Neural progenitor cell (in vitro differentiated cells): ENCODE results near the gene NKPD1. TPM values are rescaled to one million over a fixed set of nuclear protein-coding genes. Genes with fewer than 3 reads are reported as not detected.

Source experiments
- DNase-seq: peaks from one replicate; pipeline ENCODE4 v3.0.0-alpha.2; 2016; ENCODE audit warnings: low spot score
- H2AFZ ChIP-seq: fragments of 200-600 bp; sonication (generic); replicated peaks from 2 replicates; pipeline ENCODE4 v1.6.1; 2016; ENCODE audit warnings: antibody characterized with exemption
- H3F3A ChIP-seq: fragments of 200-600 bp; sonication (generic); 2 replicates; pipeline ENCODE4 v1.6.1; 2016; ENCODE audit warnings: antibody characterized with exemption, low read depth
- H3K27ac ChIP-seq: fragments of 200-600 bp; sonication (generic); 2 replicates; pipeline ENCODE4 v1.5.1; 2016; ENCODE audit warnings: mild to moderate bottlenecking
- H3K27me3 ChIP-seq: fragments of 200-600 bp; sonication (generic); 2 replicates; pipeline ENCODE4 v1.6.1; 2016; ENCODE audit warnings: mild to moderate bottlenecking, moderate library complexity
- H3K36me3 ChIP-seq: fragments of 200-600 bp; sonication (generic); 2 replicates; pipeline ENCODE4 v1.5.1; 2016
- H3K4me1 ChIP-seq: fragments of 200-600 bp; sonication (generic); 2 replicates; pipeline ENCODE4 v1.6.1; 2016; ENCODE audit warnings: mixed run types
- H3K4me2 ChIP-seq: fragments of 200-600 bp; sonication (generic); 2 replicates; pipeline ENCODE4 v1.6.1; 2016
- H3K4me3 ChIP-seq: fragments of 200-600 bp; sonication (generic); 2 replicates; pipeline ENCODE4 v1.5.1; 2016
- H3K79me2 ChIP-seq: fragments of 200-600 bp; sonication (generic); 2 replicates; pipeline ENCODE4 v1.6.1; 2016; ENCODE audit warnings: low read depth
- H3K9ac ChIP-seq: fragments of 200-600 bp; sonication (generic); 2 replicates; pipeline ENCODE4 v1.6.1; 2016
- H3K9me3 ChIP-seq: fragments of 200-600 bp; sonication (generic); 2 replicates; pipeline ENCODE4 v1.5.1; 2016; ENCODE audit warnings: low read depth
- H4K20me1 ChIP-seq: fragments of 200-600 bp; sonication (generic); 2 replicates; pipeline ENCODE4 v1.6.1; 2016; ENCODE audit warnings: low read depth
- H3K27ac Mint-ChIP-seq: 3 replicates; pipeline ENCODE4 v1.8.0; 2021; ENCODE audit warnings: mixed read lengths
- H3K27me3 Mint-ChIP-seq: 2 replicates; pipeline ENCODE4 v1.8.0; 2022; ENCODE audit warnings: low read depth, mild to moderate bottlenecking, inconsistent platforms, moderate library complexity, mixed read lengths; ENCODE audit not compliant: insufficient read depth
- H3K36me3 Mint-ChIP-seq: 3 replicates; pipeline ENCODE4 v1.8.0; 2021; ENCODE audit warnings: mixed read lengths
- H3K4me1 Mint-ChIP-seq: 3 replicates; pipeline ENCODE4 v1.8.0; 2021; ENCODE audit warnings: mixed read lengths
- H3K4me3 Mint-ChIP-seq: 3 replicates; pipeline ENCODE4 v1.8.0; 2021; ENCODE audit warnings: mild to moderate bottlenecking, moderate library complexity, mixed read lengths
- H3K9me3 Mint-ChIP-seq: 3 replicates; pipeline ENCODE4 v1.8.0; 2020; ENCODE audit warnings: mixed read lengths
- CTCF ChIP-seq: fragments of 200-600 bp; sonication (generic); IDR thresholded peaks from 2 replicates; pipeline ENCODE4 v1.5.1; 2017; ENCODE audit warnings: antibody characterized with exemption, mild to moderate bottlenecking
- EZH2 ChIP-seq: fragments of 200-600 bp; sonication (generic); IDR thresholded peaks from 2 replicates; pipeline ENCODE4 v1.6.1; 2017; ENCODE audit warnings: antibody characterized with exemption, mild to moderate bottlenecking, moderate library complexity
- EZH2phosphoT487 ChIP-seq: fragments of 200-600 bp; sonication (generic); IDR thresholded peaks from 2 replicates; pipeline ENCODE4 v1.6.1; 2017; ENCODE audit warnings: antibody characterized with exemption
- total RNA-seq: library from RNA; depleted of rRNA; stranded (reverse); fragments of >200 nt; gene quantifications from 2 replicates; pipeline ENCODE4 v1.2.3, GENCODE V29; 2015; ENCODE audit warnings: low replicate concordance

NKPD1 gene
- total RNA-seq, 1 donor from 2014 or later = 0.02 TPM

- H3K4me3 Mint-ChIP-seq = no peak overlapping the region
- no peaks in the 10 kb centered on the region for H3K9me3 Mint-ChIP-seq
- H2AFZ ChIP-seq = no peak overlapping the region
- H3K9me3 ChIP-seq = no peaks in the 10 kb centered on the region
- H3K4me2 ChIP-seq = no peak overlapping the region
- H3K27me3 ChIP-seq = no peaks in the 10 kb centered on the region
- H3K4me1 ChIP-seq = peaks cover 22% of the 10 kb centered on the region
- no peak for DNase-seq
- H3K27ac ChIP-seq = no peak overlapping the region
- TF ChIP-seq EZH2phosphoT487 (no peak), EZH2 (no peak)
- no peak overlapping the region for H3K27ac Mint-ChIP-seq
- peaks cover 22% of the 10 kb centered on the region for H3K4me1 Mint-ChIP-seq
- no peaks in the 10 kb centered on the region for H3K36me3 ChIP-seq
- H3F3A ChIP-seq = no peaks in the 10 kb centered on the region
- H4K20me1 ChIP-seq = peaks cover 80% of the 10 kb centered on the region
- H3K36me3 Mint-ChIP-seq = no peaks in the 10 kb centered on the region
- H3K27me3 Mint-ChIP-seq = peaks cover 3% of the 10 kb centered on the region
- no peak overlapping the region for H3K9ac ChIP-seq
- H3K79me2 ChIP-seq = peaks cover 45% of the 10 kb centered on the region
- no peak overlapping the region for H3K4me3 ChIP-seq
Measured at GRCh38 chr19:45135176-45135885, 25.5 kb downstream of the NKPD1 start.

- Histone ChIP-seq H4K20me1 (peaks cover 94% of the 10 kb centered on the region), H3K27ac (no peak overlapping the region), H3K4me2 (no peak overlapping the region), H3K36me3 (no peaks in the 10 kb centered on the region), H2AFZ (no peak overlapping the region), H3K79me2 (peaks cover 46% of the 10 kb centered on the region), H3K9ac (no peak overlapping the region), H3F3A (no peaks in the 10 kb centered on the region), H3K4me3 (no peak overlapping the region), H3K9me3 (no peaks in the 10 kb centered on the region), H3K4me1 (peaks cover 24% of the 10 kb centered on the region), H3K27me3 (no peaks in the 10 kb centered on the region)
- no peaks in the 10 kb centered on the region for H3K9me3 Mint-ChIP-seq
- H3K4me3 Mint-ChIP-seq = no peak overlapping the region
- TF ChIP-seq EZH2 (no peak), EZH2phosphoT487 (no peak), CTCF (no peak)
- no peak for DNase-seq
- H3K27me3 Mint-ChIP-seq = peaks cover 6% of the 10 kb centered on the region
- H3K36me3 Mint-ChIP-seq = no peaks in the 10 kb centered on the region
- no peak overlapping the region for H3K27ac Mint-ChIP-seq
- H3K4me1 Mint-ChIP-seq = peaks cover 22% of the 10 kb centered on the region
Measured at GRCh38 chr19:45133661-45134060, 27.1 kb downstream of the NKPD1 start.

DNA sequence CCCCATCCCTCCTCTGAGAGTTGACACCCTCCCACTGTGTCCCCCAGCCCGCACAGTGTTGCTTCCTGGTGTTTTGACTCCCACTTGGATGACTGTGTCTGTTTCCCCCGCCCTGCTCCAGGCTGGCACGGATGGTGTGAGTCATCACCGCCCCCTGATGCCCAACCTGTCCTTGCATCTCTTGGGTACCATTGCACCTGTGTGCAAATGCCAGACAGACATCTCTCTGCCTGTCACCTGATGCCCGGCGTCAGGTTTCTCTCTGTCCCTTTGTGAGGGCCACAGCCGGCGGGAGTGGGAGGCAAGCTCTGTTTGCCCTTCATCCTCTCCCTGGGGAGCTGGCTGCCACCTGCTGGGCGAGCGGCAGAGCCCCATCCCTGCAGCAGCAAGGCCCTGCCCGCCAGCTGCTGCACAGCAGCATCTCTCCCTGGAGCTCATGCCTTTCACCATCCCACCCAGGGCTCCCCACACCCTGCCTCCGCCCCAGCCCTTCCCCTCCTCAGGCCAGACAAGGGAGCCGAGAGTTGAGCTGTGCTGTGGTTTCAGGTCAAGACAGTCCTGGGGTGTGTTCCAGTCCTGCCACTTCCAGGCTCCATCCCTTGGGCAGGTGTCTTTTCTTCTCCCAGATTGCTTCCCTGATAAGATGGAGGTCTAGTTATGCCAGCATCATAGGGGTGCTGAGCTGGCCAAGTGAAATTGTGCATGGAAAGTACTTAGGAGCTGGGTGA is 29.7 kb downstream of the NKPD1 start:
- Histone ChIP-seq H3K4me3 (no peak overlapping the region), H3K4me1 (peaks cover 12% of the 10 kb centered on the region), H3K9ac (peak overlapping the region; percentile 13), H4K20me1 (peaks cover 93% of the 10 kb centered on the region), H3K79me2 (peaks cover 50% of the 10 kb centered on the region), H3K27me3 (no peaks in the 10 kb centered on the region), H3K9me3 (no peaks in the 10 kb centered on the region), H2AFZ (no peak overlapping the region), H3K27ac (no peak overlapping the region), H3K36me3 (no peaks in the 10 kb centered on the region), H3F3A (no peaks in the 10 kb centered on the region), H3K4me2 (peak overlapping the region; percentile 54)
- peaks cover 8% of the 10 kb centered on the region for H3K4me1 Mint-ChIP-seq
- no peaks in the 10 kb centered on the region for H3K36me3 Mint-ChIP-seq
- no peak overlapping the region for H3K27ac Mint-ChIP-seq
- DNase-seq = peak; percentile 43
- TF ChIP-seq CTCF (no peak), EZH2 (no peak), EZH2phosphoT487 (no peak)
- H3K27me3 Mint-ChIP-seq = peaks cover 4% of the 10 kb centered on the region
- no peaks in the 10 kb centered on the region for H3K9me3 Mint-ChIP-seq
- H3K4me3 Mint-ChIP-seq = no peak overlapping the region

GRCh38 chr19:45130236-45130635 is 30.5 kb downstream of the NKPD1 start:
- Histone ChIP-seq H3K4me1 (peaks cover 12% of the 10 kb centered on the region), H3K36me3 (no peaks in the 10 kb centered on the region), H3K9ac (no peak overlapping the region), H3K27me3 (no peaks in the 10 kb centered on the region), H3K4me3 (no peak overlapping the region), H3F3A (no peaks in the 10 kb centered on the region), H3K27ac (no peak overlapping the region), H3K9me3 (no peaks in the 10 kb centered on the region), H4K20me1 (peaks cover 96% of the 10 kb centered on the region), H3K4me2 (no peak overlapping the region), H3K79me2 (peaks cover 53% of the 10 kb centered on the region), H2AFZ (no peak overlapping the region)
- Mint-ChIP-seq H3K36me3 (no peaks in the 10 kb centered on the region), H3K4me1 (peaks cover 5% of the 10 kb centered on the region), H3K9me3 (no peaks in the 10 kb centered on the region), H3K4me3 (no peak overlapping the region), H3K27ac (no peak overlapping the region), H3K27me3 (peaks cover 4% of the 10 kb centered on the region)
- DNase-seq = no peak
- no peak for TF ChIP-seq EZH2phosphoT487
